GM20431 (cell line): ENCODE data around the gene EFL1.
"Not testable (repeated sequence)": the region's sequence is repeated elsewhere in the genome, so short reads cannot be mapped to it uniquely, and the experiment has no call there.

ENCODE experiments used
- in situ Hi-C: fragments of 300-500 bp; cut with MseI, MboI; formaldehyde crosslinking; loops from one replicate; pipeline ENCODE4 v1.15.0; 2020; ENCODE audit warnings: low sequenced_read_pairs; ENCODE audit not compliant: unreplicated experiment

Gene EFL1

DNA sequence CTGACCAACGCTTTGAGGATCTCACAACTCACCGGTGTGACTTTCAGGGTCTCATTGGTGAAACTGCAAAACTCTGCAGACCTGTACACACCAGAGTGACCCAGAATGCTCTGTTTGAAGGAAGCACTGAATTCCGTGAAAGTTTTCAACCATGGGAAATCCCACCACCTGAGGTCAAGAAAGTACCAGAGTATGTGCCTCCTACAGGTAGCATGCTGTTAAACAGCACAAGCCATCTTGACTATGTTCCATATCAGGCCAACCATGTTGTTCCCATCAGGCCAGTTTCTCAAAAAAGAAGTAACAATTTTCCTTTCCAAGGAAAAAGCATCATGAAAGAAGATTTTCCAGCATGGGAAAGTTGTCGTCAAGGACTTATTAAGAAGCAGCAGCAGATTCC, 19.9 kb upstream of the EFL1 start:
- in situ Hi-C loops = not testable (repeated sequence)

DNA sequence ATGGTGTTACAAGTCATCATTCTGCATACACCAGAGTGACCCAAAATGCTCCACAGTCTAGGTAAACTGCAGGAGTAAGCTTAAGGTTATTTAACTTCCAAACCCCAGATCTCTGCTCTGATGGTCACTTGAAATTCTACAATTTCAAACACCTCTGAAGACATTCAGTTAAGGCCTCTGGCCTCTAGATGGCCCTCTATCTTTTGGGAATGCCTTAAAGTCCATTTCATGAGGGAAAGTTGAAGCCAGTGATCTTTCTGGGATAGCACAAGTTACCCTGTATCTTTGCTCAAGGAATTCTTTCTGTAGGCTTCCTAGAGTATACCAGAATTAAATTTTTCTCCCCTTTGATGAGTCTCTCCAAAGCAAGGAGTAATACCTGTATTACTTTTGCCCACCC, 18.7 kb upstream of the EFL1 start:
- in situ Hi-C loops = not testable (repeated sequence)

DNA sequence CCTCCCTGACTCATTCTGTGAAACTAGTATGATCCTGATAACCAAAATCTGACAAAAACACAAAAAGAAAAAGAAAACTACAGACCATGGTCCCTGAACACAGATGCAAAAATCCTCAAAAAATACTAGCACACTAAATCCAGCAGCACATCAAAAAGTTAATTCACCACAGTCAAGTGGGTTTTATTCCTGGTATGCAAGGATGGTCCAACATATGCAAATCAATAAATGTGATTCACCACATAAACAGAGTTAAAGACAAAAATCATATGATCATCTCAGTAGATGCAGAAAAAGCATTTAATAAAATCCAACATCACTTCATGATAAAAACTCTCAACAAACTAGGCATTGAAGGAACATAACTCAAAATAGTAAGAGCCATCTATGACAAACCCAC, 12.9 kb upstream of the EFL1 start:
- in situ Hi-C loops = no loop called here

DNA sequence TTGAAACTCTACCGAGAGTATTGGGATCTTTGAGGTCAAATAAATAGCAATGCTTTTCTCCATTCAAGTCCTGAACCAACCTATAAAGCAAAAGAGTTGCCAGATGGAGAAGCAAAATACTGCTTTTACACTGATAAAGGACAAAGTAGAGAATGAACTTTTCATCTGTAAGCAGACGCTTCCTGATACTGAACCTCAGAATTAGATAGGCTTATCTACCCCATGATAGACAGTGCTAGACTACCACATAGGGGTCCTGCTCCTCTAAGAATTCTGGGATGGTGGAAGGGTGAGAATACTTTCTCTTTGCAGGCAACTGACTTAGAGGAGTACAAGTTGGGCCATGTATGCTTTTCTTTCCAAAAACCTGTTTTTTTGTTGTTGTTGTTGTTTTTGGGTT, 9.6 kb upstream of the EFL1 start:
- in situ Hi-C loops = no loop called here

DNA sequence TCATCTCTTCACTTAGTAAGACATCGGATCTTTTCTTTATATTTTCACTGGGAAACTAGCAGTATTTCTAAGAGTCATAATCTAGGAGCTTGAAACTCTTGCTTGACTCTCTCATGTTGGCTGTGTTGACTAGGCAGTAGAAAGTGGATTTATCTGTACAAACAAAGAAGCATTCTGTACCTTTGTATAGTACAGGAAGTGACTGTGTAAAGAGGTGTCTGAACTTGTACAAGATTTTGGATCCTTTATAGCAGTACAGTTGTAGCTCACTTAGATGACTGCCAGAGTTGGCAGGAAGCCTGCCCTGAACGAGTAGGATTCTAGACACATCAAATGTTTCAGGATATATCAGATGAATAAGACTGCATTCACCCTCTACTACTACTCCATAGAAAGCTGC, 5.9 kb upstream of the EFL1 start:
- in situ Hi-C loops = not testable (repeated sequence)

DNA sequence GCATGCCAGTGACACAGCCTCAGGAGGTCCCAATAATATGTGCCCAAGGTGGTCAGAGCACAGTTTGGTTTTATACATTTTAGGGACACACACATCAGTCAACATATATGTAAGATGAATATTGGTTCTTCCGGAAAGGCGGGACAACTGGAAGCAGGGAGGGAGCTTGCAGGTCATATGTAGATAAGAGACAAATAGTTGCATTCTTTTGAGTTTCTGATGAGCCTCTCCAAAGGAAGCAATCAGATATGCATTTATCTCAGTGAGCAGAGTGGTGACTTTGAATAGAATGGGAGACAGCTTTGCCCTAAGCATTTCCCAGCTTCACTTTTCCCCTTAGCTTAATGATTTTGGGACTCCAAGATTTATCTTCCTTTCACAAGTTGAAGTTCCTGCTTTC, 4.6 kb upstream of the EFL1 start:
- in situ Hi-C loops = not testable (repeated sequence)

DNA sequence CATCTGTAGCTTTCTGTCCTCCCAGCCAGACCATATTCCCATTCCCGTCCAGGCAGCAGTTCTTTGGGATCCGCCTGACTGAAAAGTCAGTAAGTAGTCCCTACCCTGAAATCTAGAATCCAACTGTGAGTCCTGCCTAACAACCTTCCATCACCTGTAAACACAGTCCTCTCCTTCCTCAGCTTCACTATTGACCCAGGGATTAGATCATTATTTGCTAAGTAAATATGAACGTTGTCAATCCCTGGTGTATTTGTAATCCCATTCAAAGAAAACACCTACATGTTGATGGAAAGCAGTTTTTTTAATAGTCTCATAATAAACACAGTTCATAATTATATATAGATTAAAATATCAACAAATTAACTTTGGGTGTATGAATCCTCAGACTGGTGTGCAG, 816 bp upstream of the EFL1 start:
- in situ Hi-C loops = no loop called here

DNA sequence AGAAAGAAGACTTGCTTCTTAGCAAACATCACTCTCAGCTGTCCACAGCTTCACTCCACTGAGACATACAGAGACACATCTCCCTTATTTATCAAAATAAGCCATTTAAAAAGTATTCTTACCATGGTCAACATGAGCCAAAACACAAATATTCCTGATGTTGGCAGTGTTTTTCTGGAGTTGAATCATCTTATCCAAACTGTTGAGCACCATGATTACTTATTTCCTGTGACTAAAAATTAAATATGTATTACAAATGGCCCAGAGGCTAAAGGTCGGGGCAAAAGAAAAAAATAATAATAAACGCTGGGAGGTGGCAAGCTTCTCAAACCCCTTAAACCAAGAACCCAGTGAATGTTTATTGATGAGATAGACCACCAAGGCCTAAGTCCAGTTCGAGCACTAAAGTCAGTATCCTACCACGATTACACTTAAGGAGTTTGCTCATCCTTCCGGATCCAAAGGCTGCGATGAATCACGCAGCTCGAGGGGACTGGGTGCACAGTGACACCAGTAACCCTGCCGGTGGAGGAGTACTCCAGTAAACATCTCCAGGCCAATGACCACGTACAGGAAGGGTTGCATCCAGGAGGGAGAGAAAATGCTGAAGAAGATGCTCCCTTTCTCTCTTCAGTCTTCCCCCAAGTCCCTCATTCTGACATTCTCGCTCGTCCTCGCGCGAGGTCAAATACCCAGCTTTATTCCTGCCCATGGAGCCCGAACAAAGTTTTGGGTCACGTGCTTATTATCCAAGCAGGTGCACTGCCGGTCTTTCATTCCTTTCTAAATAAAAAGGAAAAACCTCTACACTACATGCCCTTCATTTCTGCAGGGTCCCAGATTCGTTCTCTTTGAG, 740 bp downstream of the EFL1 start:
- in situ Hi-C loops = not testable (repeated sequence)

DNA sequence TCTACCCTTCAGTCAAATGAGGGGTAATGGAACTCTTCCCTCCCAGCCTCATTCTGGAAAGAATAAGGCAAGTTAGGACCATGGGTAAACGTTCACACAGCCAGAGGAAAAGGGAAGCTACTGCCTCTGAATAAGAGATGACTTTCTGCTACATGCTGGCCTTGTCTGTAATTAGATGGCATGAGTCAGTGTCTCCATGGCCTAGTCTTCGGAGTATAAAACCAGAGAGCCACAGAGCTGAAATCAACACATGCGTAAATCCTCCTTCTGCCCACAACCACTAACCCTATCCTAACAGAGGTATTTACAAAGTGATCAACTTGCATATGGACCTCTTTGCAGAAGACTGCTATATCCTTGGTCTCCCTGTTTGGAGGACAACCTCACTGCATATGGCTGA, 14.3 kb downstream of the EFL1 start:
- in situ Hi-C loops = not testable (repeated sequence)

DNA sequence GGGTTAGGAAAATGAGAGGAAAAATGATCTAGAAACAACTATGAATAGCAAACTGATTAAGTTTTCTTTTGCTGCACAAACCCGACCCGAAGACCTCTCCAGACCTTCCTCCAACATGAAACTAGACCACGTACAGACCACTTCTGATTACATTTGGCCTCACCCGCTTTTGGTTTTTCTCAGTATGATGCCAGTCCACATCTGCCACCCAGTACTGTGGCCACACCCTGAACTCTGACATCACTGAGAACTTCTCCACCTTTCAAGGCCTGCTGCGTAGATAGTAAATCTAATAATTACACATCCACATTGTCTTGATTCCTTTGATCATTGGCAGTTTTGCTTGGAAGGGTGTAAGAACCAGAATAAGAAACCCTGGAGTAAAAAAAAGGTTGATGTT, 16.6 kb downstream of the EFL1 start:
- in situ Hi-C loops = not testable (repeated sequence)

DNA sequence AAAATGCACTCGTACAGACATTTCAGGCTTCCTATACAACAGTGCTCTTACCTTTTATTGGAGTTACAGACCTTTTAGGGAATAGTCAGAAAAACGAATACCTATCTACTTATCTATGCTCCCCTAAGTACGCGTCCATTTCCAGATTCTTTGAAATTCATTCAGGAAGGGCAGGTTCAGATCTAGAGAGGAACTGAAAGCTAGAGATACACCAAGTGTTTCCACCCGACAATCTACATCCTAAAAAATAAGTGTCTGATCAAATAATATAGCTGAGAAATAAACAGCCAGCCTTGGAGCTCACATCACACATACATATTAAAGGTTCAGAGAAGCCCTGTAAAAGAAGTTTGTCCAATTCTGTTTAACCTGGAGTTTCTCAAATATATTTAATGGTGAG, 18.9 kb downstream of the EFL1 start:
- in situ Hi-C loops = not testable (repeated sequence)

DNA sequence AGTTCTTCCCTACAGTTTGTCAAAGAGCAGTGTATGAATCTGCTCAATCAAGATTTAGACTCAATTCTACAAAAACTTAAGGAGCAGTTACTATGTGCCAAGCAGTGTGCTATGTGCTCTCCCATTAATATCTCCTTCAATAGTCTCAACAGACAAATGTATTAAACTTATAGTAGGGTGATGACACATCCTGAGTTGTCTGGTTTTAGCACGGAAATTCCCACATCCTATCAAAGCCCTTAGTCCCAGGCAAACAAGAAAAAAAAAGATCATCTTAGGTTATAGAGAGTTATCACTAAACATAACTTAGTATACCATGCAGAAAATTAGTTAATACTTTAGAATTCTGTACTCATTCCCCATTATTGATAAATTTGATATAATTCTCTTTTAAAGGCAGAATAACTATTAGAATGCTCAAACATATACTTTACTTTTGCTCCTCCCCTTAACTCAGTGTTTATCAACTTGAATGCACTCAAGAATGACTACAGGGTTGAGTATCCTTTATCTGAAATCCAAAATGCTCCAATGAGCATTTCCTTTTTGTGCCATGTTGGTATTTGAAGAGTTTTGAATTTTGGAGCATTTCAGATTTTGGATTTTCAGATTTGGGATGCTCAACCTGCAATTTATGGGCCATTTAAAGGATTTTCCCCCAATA, 20.6 kb downstream of the EFL1 start:
- in situ Hi-C loops = not testable (repeated sequence)

DNA sequence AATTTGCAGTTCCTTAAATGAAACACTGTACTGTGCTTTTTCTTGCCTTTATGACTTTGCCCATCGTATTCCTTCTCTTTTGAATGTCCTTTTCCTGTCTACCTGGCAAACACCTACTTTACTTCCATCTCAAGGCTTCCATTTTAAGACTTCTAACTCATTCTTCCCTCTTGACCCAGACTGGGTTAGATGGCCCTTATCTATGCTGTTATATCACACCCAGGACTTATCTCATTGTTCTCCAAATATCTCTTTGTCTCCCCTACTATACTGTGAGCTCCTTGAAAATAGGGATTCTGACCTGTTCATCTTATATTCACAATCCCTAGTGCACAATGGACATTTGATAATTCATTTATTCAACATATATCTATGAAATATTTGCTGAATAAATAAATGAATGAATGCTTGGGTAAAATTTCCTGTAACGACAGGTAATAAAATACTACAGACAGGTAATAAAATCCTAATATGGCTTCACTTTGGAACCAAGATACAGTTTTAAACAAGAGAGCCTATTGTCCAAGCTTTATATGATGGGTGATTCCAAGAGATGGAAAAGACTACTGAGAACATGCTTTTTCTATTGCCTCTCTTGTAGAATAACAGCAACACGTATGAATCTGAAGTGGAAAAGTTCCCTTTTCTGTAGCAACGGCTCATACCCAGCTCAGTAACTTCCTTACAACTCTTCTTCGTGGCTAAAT, 22.7 kb downstream of the EFL1 start:
- in situ Hi-C loops = no loop called here

DNA sequence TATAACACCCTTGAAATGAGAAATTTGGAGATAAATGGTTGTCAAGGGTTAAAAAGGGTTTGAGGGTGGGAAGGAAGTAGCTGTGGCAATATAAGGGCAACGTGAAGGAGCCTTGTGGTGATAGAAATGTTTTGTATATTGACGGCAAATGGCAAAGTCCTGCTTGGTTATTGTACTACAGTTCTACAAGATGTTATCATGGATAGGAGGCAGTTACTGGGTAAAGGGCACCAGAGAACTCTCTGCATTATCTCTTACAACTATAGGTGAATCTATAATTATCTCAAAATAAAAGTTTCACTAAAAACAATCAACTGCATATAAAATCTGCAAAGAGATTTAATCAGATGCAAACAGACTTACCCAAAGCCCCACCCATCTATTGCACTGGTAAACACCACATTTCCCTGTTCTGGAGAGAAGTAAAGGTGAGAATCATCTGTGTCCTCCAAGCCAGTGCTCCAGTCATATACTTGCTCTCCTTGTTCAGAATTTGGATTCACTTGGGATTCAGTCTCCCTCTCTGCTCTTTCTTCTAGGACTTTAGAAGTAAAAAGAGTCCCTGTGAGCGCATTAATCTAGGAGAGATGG, 24.5 kb downstream of the EFL1 start:
- in situ Hi-C loops = not testable (repeated sequence)

DNA sequence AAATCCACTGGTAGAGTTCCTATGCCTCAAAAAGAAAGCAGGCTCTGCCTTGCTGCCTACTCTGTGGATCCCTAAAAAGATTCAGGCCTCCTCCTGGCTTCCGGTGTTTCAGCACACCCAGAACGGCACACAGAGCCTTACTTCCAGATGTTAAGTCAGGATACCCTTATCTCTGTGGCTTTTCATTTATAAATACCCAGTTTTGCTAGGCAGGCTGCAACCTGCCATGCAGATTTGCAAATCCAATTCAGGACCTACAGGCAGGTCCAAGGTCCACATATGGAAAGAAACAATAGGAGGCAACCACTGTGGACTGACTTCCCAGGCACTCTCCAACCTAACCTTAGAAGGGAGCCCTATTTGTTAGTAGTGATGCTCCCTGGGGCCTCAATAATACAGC, 30.7 kb downstream of the EFL1 start:
- in situ Hi-C loops = no loop called here

DNA sequence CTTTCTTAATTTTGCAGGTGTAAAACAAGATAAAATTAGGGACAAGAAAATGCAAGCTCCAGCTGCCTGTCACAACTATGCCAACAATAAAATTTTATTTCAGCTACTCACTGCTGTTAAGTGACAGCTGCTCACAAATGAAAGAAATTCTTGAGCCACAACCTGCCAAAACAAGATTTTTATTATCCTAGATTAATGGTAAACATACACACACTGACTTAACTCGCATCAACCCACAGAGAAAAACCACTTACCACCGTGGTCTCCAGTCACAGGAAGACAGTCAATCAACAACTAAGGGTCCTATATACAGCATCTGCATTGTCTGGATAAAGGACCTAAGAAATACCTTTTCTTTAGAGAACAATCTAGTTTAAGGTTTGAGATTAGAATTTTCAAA, 31.3 kb downstream of the EFL1 start:
- in situ Hi-C loops = no loop called here

DNA sequence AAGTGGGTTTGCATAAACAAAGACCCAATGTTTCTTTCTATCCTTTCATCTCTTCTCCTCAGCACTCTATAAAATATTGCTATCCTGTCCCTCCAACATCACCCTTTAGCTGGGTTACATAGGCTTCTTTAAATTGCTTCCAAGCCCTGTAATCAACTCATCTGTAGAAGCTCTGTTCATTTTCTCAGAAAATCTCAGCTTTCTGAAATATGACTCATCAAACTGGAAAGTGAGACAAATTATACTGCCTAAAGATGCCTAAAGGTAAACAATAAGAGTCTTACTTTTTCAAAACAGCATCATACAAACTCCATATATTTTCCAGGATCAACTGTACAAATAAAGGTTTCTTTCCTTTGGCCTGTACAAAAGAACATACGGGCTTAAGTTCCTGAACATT, 33.8 kb downstream of the EFL1 start:
- in situ Hi-C loops = no loop called here

DNA sequence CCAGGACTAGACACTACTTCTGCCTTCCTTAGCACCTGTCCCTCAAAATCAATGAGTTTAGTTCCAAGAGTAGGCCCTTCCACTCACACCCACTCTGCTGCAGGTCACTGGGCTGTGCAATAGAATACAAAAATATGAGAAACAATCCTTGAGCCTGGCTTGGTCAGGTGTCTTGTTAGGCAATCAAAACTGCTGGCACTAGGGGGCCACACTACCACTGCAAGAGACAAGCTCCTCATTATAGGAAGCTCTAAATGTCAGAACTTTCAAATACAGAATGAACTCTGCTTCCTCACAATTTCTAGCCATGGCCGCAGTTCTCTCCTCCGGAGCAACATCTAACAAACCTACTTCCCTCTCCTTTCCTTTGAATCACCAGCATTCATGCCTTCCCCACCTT, 41.0 kb downstream of the EFL1 start:
- in situ Hi-C loops = not testable (repeated sequence)

DNA sequence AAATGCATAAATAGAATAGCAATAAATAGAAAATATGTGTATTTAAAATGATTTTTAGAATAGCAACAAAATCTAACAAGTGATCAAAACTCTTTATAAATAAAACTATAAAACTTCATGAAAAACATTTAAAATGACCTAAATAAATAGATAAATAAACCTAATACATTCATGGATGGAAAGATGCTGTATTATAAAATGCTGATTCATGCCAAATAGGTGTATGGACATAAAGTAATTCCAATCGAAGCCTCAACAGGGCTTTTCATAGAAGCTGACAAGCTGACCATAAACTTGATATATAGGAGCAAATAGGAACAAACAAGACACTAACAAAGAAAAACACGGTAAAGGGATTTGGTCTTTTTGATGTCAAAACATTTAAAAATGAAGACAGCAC, 46.4 kb downstream of the EFL1 start:
- in situ Hi-C loops = not testable (repeated sequence)

DNA sequence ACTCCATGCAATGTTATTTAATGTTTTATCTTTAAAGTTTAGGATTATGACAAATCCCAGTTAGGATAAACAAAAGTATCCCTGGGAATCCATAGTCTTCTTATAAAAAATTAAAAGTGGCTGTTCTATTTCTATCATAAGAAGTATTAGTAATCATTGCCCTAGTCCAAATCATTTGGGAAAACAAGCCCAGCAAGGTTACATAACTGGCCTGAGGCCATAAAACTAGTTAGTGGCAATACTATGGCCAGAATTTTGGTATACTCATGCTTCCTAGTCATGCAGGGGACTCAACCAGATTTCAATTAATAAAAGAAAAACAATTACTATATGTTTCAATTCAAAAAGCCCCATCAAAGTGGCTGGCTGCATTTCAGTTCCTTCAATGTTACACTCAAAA, 50.3 kb downstream of the EFL1 start:
- in situ Hi-C loops = not testable (repeated sequence)
